Colonic mucosa (tissue), 4 donors: ENCODE results near the gene EIF1AD. TPM values are rescaled to one million over a fixed set of nuclear protein-coding genes. Genes with fewer than 3 reads are reported as not detected.
A peak's percentile ranks its signal among the peaks of the same experiment; 100 is the strongest.

Experiments used
- DNase-seq: peaks from one replicate; pipeline ENCODE4 v3.0.0-alpha.2; 2020
- H3K27ac ChIP-seq: fragments of 200-600 bp; one replicate; pipeline ENCODE4 v1.8.0; 2021
- H3K27me3 ChIP-seq: fragments of 200-600 bp; one replicate; pipeline ENCODE4 v1.8.0; 2021
- H3K36me3 ChIP-seq: fragments of 200-600 bp; one replicate; pipeline ENCODE4 v1.8.0; 2021
- H3K4me1 ChIP-seq: fragments of 200-600 bp; one replicate; pipeline ENCODE4 v1.8.0; 2021; ENCODE audit warnings: mild to moderate bottlenecking
- H3K4me3 ChIP-seq: fragments of 200-600 bp; one replicate; pipeline ENCODE4 v1.8.0; 2021
- H3K9ac ChIP-seq, 2 donors: one replicate each; pipeline ENCODE4 v1.7.0; 2013; ENCODE audit warnings: control low read depth in 2 of 2, low read depth in 2 of 2, low read length in 2 of 2
- H3K9me3 ChIP-seq: fragments of 200-600 bp; one replicate; pipeline ENCODE4 v1.8.0; 2021
- intact Hi-C: fragments of 100-400 bp; cut with DNase I; formaldehyde crosslinking; loops from one replicate; pipeline ENCODE4 v1.14.1; 2022
- total RNA-seq, 2 donors: library from RNA; stranded (reverse); fragmentation: NEBNext Ultra II Directional in 1 of 2; extraction: Animal tissue kit (Norgen Biotek cat#: 25700) in 1 of 2; gene quantifications; one replicate each; pipeline ENCODE4 v1.2.1, GENCODE V29; 2021
- TF ChIP-seq, protein P1 (sequence below): fragments of 200-600 bp; IDR thresholded peaks from one replicate; pipeline ENCODE4 v1.8.0; 2022; ENCODE audit warnings: antibody characterized with exemption, mild to moderate bottlenecking
- donor health status: healthy.
- donor health status: DM: no; HTN: no; CAD: no.
- donor health status: DM: no; HTN: no; CAD: no.

The EIF1AD gene
- total RNA-seq, 2 donors from 2014 or later: 27.8 to 32.8 TPM

DNA sequence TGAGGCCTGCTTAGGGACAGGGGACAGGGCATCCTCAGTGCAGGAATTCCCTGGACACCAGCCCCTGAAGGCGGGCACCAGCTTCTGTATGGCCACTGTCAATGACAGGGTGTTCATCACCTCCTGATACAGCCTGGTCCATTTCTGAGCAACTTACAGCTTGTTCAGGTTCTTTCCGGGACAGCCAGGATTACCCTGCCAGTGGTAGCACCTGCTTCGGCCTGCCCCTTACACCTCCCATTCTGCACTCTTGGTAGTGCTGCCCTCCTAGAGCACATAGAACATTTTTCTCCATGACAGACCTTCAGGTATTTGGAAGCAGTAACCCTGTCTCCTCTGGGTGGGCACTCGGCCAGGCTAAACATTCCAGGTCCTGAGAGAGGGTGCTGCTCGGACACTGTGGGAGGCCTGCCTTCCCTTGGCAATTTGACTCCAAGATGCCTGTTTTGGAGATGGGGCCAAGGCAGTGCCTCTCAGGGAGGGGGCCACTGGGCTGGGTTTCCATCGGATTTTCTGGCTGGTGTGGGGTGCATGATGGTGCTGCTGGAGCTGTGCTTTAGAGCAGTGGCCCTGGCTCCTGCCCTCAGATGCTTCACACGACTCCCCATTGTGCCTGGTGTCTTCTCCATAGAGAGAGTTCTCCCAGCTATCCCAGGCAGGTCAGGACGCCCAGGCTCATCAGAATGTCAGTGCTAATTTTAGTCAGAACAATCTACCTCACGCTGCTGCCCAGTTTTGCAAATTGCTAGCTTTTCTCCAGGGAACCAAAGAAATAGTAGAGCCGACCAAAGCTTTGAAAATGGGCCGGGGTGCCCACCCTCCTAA, 45.8 kb upstream of the EIF1AD start:
- no peaks in the 10 kb centered on the region for H3K9me3 ChIP-seq
- no peak overlapping the region for H3K4me3 ChIP-seq
- H3K27me3 ChIP-seq: no peaks in the 10 kb centered on the region
- H3K9ac ChIP-seq: no peak overlapping the region
- H3K27ac ChIP-seq: no peak overlapping the region
- TF ChIP-seq, protein P1, sequence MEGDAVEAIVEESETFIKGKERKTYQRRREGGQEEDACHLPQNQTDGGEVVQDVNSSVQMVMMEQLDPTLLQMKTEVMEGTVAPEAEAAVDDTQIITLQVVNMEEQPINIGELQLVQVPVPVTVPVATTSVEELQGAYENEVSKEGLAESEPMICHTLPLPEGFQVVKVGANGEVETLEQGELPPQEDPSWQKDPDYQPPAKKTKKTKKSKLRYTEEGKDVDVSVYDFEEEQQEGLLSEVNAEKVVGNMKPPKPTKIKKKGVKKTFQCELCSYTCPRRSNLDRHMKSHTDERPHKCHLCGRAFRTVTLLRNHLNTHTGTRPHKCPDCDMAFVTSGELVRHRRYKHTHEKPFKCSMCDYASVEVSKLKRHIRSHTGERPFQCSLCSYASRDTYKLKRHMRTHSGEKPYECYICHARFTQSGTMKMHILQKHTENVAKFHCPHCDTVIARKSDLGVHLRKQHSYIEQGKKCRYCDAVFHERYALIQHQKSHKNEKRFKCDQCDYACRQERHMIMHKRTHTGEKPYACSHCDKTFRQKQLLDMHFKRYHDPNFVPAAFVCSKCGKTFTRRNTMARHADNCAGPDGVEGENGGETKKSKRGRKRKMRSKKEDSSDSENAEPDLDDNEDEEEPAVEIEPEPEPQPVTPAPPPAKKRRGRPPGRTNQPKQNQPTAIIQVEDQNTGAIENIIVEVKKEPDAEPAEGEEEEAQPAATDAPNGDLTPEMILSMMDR: no peak
- H3K4me1 ChIP-seq: peaks cover 5% of the 10 kb centered on the region
- H3K36me3 ChIP-seq: no peaks in the 10 kb centered on the region
- no peak for DNase-seq
- intact Hi-C loops: no loop called here

GRCh38 chr11:66046901-66047300, 44.9 kb upstream of the EIF1AD start:
- Histone ChIP-seq H3K36me3 (no peaks in the 10 kb centered on the region), H3K9me3 (no peaks in the 10 kb centered on the region), H3K9ac (no peak overlapping the region), H3K27ac (no peak overlapping the region), H3K4me3 (no peak overlapping the region), H3K27me3 (no peaks in the 10 kb centered on the region), H3K4me1 (peaks cover 5% of the 10 kb centered on the region)
- intact Hi-C loops: no loop called here
- no peak for DNase-seq
- TF ChIP-seq, protein P1: no peak

DNA sequence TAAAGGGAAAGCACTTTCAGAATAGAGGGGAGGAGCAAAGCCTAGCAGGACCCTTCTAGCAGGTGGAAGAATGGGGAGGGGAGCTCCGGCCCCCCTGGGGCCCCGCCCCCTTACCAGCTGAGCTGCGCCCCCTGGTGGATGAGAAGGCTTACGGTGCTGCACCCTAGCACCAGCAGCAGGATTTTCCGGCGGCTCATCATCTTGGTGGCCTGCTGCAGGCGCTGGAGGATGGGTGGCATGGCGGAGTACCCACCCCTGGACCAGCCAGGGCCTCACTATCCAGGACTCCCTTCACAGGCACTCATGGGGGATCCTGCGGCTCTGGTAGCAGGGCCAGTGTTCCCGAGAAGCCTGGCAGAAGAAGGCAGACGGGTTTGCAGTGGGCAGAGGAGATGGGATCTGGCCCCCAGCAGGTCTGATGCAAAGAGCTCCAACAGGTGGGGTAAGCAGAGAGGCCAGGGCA, 43.3 kb upstream of the EIF1AD start:
- Histone ChIP-seq H3K27me3 (no peaks in the 10 kb centered on the region), H3K9ac (peak overlapping the region in 1 of 2 donors; percentile 14), H3K27ac (no peak overlapping the region), H3K4me1 (no peaks in the 10 kb centered on the region), H3K36me3 (no peaks in the 10 kb centered on the region), H3K9me3 (no peaks in the 10 kb centered on the region), H3K4me3 (no peak overlapping the region)
- peak; percentile 78 for DNase-seq
- intact Hi-C loops: no loop called here
- TF ChIP-seq, protein P1: peak; percentile 91

- TF ChIP-seq, protein P1: no peak
- no peak overlapping the region for H3K9ac ChIP-seq
- no peaks in the 10 kb centered on the region for H3K9me3 ChIP-seq
- H3K4me3 ChIP-seq: no peak overlapping the region
- H3K27me3 ChIP-seq: no peaks in the 10 kb centered on the region
- intact Hi-C loops: no loop called here
- H3K27ac ChIP-seq: no peak overlapping the region
- H3K4me1 ChIP-seq: no peaks in the 10 kb centered on the region
- H3K36me3 ChIP-seq: no peaks in the 10 kb centered on the region
- DNase-seq: no peak
These were observed 42.8 kb upstream of the EIF1AD start for GRCh38 chr11:66044757-66045156.

- TF ChIP-seq, protein P1: no peak
- Histone ChIP-seq H3K9me3 (no peaks in the 10 kb centered on the region), H3K36me3 (no peaks in the 10 kb centered on the region), H3K9ac (no peak overlapping the region), H3K27me3 (no peaks in the 10 kb centered on the region), H3K4me3 (no peak overlapping the region), H3K4me1 (no peaks in the 10 kb centered on the region), H3K27ac (no peak overlapping the region)
- intact Hi-C loops: no loop called here
- no peak for DNase-seq
These were observed 41.3 kb upstream of the EIF1AD start for GRCh38 chr11:66042996-66043906.
